SK-N-SH (cell line): ENCODE data around the gene PRKCH. TPM values are rescaled to one million over a fixed set of nuclear protein-coding genes. Genes with fewer than 3 reads are reported as not detected.

Experiments used
- CTCF ChIA-PET: fragments of 300-600, 350-600 bp; formaldehyde crosslinking; extraction: SDS; loops from one replicate; lab custom pipeline; 2021; lab: Yijun Ruan, JAX
- POLR2A ChIA-PET: fragments of 350-600 bp; sonication (Branson Sonifier 250); formaldehyde crosslinking; extraction: SDS; loops from one replicate; lab custom pipeline; 2020; ENCODE audit warnings: antibody characterized with exemption, inconsistent platforms; lab: Yijun Ruan, JAX
- DNase-seq: peaks from one replicate; pipeline ENCODE4 v3.0.0; 2012
- H2AFZ ChIP-seq: fragments of 200-600 bp; sonication (generic); 2 replicates; pipeline ENCODE4 v1.8.1; 2016; ENCODE audit warnings: antibody characterized with exemption, mild to moderate bottlenecking, low read depth
- H3F3A ChIP-seq: fragments of 200-600 bp; sonication (generic); replicated peaks from 2 replicates; pipeline ENCODE3; 2016; ENCODE audit warnings: antibody characterized with exemption, mild to moderate bottlenecking; ENCODE audit not compliant: insufficient read depth
- H3K27ac ChIP-seq, 2 experiments: fragments of 200-500 bp in 1 of 2; fragments of 200-600 bp in 1 of 2; sonication (Bioruptor generic) in 1 of 2; sonication (generic), shearing (Covaris generic) in 1 of 2; 2 replicates each; pipeline versions ENCODE4 v1.5.1 to v1.6.1; 2014 to 2016; ENCODE audit warnings: low read depth in 2 of 2, inconsistent platforms in 1 of 2, low read length in 1 of 2, mild to moderate bottlenecking in 1 of 2, mixed read lengths in 1 of 2
- H3K27me3 ChIP-seq: fragments of 200-600 bp; sonication (generic), shearing (Covaris generic); 2 replicates; pipeline ENCODE4 v1.6.1; 2016; ENCODE audit warnings: mixed run types; ENCODE audit not compliant: insufficient read depth
- H3K36me3 ChIP-seq, 2 experiments: fragments of 200-500 bp in 1 of 2; fragments of 200-600 bp in 1 of 2; sonication (Bioruptor generic) in 1 of 2; sonication (generic) in 1 of 2; replicated peaks in 1 of 2; 2 replicates each; pipeline versions ENCODE3 to v1.5.1; 2014 to 2016; ENCODE audit warnings: low read length in 1 of 2, mild to moderate bottlenecking in 1 of 2; ENCODE audit not compliant: insufficient read depth in 2 of 2, control insufficient read depth in 1 of 2
- H3K4me1 ChIP-seq, 2 experiments: fragments of 200-500 bp in 1 of 2; fragments of 200-600 bp in 1 of 2; sonication (Bioruptor generic) in 1 of 2; sonication (generic), shearing (Covaris generic) in 1 of 2; 2 replicates each; pipeline versions ENCODE4 v1.5.1 to v1.6.1; 2014 to 2016; ENCODE audit warnings: low read depth in 1 of 2, low read length in 1 of 2, mixed run types in 1 of 2; ENCODE audit not compliant: insufficient read depth in 2 of 2, control insufficient read depth in 1 of 2
- H3K4me2 ChIP-seq: fragments of 200-600 bp; sonication (generic), shearing (Covaris generic); 2 replicates; pipeline ENCODE4 v1.6.1; 2017; ENCODE audit warnings: mixed run types
- H3K4me3 ChIP-seq, 2 experiments: fragments of 200-500 bp in 1 of 2; fragments of 200-600 bp in 1 of 2; sonication (Bioruptor generic) in 1 of 2; sonication (generic), shearing (Covaris generic) in 1 of 2; 2 replicates each; pipeline versions ENCODE4 v1.5.1 to v1.8.1; 2014 to 2016; ENCODE audit warnings: low read depth in 2 of 2, inconsistent platforms in 1 of 2, low read length in 1 of 2, mild to moderate bottlenecking in 1 of 2, mixed read lengths in 1 of 2, moderate library complexity in 1 of 2
- H3K79me2 ChIP-seq: fragments of 200-600 bp; sonication (generic); 2 replicates; pipeline ENCODE4 v1.8.1; 2017; ENCODE audit warnings: mild to moderate bottlenecking; ENCODE audit not compliant: insufficient read depth
- H3K9ac ChIP-seq: fragments of 200-600 bp; sonication (generic); 2 replicates; pipeline ENCODE4 v1.6.1; 2017; ENCODE audit warnings: mixed run types
- H3K9me2 ChIP-seq: fragments of 200-600 bp; sonication (generic); 2 replicates; pipeline ENCODE4 v1.6.1; 2017; ENCODE audit warnings: mixed run types
- H3K9me3 ChIP-seq: fragments of 200-600 bp; sonication (generic); 2 replicates; pipeline ENCODE4 v1.6.1; 2017; ENCODE audit warnings: mixed run types, mild to moderate bottlenecking, moderate library complexity
- H4K20me1 ChIP-seq: fragments of 200-600 bp; sonication (generic); 2 replicates; pipeline ENCODE4 v1.6.1; 2017; ENCODE audit warnings: mild to moderate bottlenecking, mixed run types; ENCODE audit not compliant: insufficient read depth
- CHD2 ChIP-seq: fragments of 150-350 bp; IDR thresholded peaks from 2 replicates; pipeline ENCODE4 v1.6.1; 2018; ENCODE audit warnings: low read length; ENCODE audit not compliant: partially characterized antibody
- CTCF ChIP-seq: fragments of 200-600 bp; sonication (generic); IDR thresholded peaks from 2 replicates; pipeline ENCODE4 v1.6.1; 2017; ENCODE audit warnings: antibody characterized with exemption, mild to moderate bottlenecking, moderate library complexity
- FOSL2 ChIP-seq: IDR thresholded peaks from 2 replicates; pipeline ENCODE4 v1.4.0; 2012; ENCODE audit warnings: low read depth, mild to moderate bottlenecking, moderate library complexity, borderline replicate concordance
- GABPA ChIP-seq: IDR thresholded peaks from 2 replicates; pipeline ENCODE4 v1.4.0; 2012; ENCODE audit warnings: low read depth, mild to moderate bottlenecking
- GATA2 ChIP-seq: sonication (generic); formaldehyde crosslinking; IDR thresholded peaks from 2 replicates; pipeline ENCODE4 v1.5.0; 2020; ENCODE audit warnings: mild to moderate bottlenecking, missing genetic modification reagents
- JUND ChIP-seq: IDR thresholded peaks from 2 replicates; pipeline ENCODE4 v1.4.0; 2012
- MXI1 ChIP-seq: IDR thresholded peaks from 2 replicates; pipeline ENCODE4 v1.6.1; 2012; ENCODE audit warnings: mild to moderate bottlenecking, low read depth, low read length, improper control_type of control experiment
- NFIC ChIP-seq: IDR thresholded peaks from 2 replicates; pipeline ENCODE4 v1.4.0; 2012; ENCODE audit warnings: borderline replicate concordance
- RAD21 ChIP-seq: IDR thresholded peaks from 2 replicates; pipeline ENCODE4 v1.6.1; 2012; ENCODE audit warnings: mild to moderate bottlenecking, low read length
- TCF12 ChIP-seq: IDR thresholded peaks from 2 replicates; pipeline ENCODE4 v1.4.0; 2012
- USF2 ChIP-seq: fragments of 150-350 bp; IDR thresholded peaks from 2 replicates; pipeline ENCODE4 v1.6.1; 2017; ENCODE audit warnings: antibody characterized with exemption, low read length, low read depth, borderline replicate concordance
- YY1 ChIP-seq: IDR thresholded peaks from 2 replicates; pipeline ENCODE4 v1.4.0; 2012; ENCODE audit warnings: low read depth, mild to moderate bottlenecking
- WGBS: methylation state at CpG from one replicate; pipeline ENCODE4 v1.1.6; 2017; ENCODE audit warnings: low lambda C conversion rate; 5-methylcytosine and 5-hydroxymethylcytosine counted together
- polyA plus RNA-seq, 3 experiments: library from polyadenylated mRNA; depleted of rRNA; stranded (reverse); fragments of >200 nt; gene quantifications; 2 replicates each; pipeline ENCODE4 v1.2.3, GENCODE V29; 2012

The PRKCH gene
- polyA plus RNA-seq, 1 of the 3 experiments (the other 2 are of a cell fraction): 4.2 TPM

- Histone ChIP-seq H3K9me3 (no peaks in the 10 kb centered on the region), H3F3A (no peaks in the 10 kb centered on the region), H3K4me1 (no peaks in the 10 kb centered on the region), H3K9me2 (no peaks in the 10 kb centered on the region), H3K27ac (no peak overlapping the region), H3K36me3 (no peaks in the 10 kb centered on the region), H3K27me3 (no peaks in the 10 kb centered on the region), H3K4me2 (no peak overlapping the region), H2AFZ (no peak overlapping the region), H3K4me3 (no peak overlapping the region), H4K20me1 (no peaks in the 10 kb centered on the region), H3K9ac (no peak overlapping the region), H3K79me2 (no peaks in the 10 kb centered on the region)
- WGBS: 45% methylated on average over 1 of the region's 1 CpG
- DNase-seq: no peak
- CTCF ChIA-PET: interaction anchor here (0.5 kb wide), 1 partner anchor 16 kb away, joined by 3 read pairs; no protein-coding TSS in a partner anchor
- POLR2A ChIA-PET: no interaction called here
- TF ChIP-seq MXI1 (no peak), CHD2 (no peak), CTCF (no peak), GABPA (no peak), TCF12 (no peak), NFIC (no peak)
These were observed 100.0 kb downstream of the PRKCH start for GRCh38 chr14:61421212-61421923.

- ChIA-PET POLR2A (no interaction called here), CTCF (interaction anchor here (1.0 to 1.1 kb wide), 2 partner anchors 9 to 31 kb away, joined by 3 read pairs; no protein-coding TSS in a partner anchor)
- H3K4me1 ChIP-seq: no peaks in the 10 kb centered on the region
- H3K27me3 ChIP-seq: no peaks in the 10 kb centered on the region
- no peaks in the 10 kb centered on the region for H3F3A ChIP-seq
- H3K9me2 ChIP-seq: no peaks in the 10 kb centered on the region
- no peak overlapping the region for H3K27ac ChIP-seq
- H3K9ac ChIP-seq: no peak overlapping the region
- H3K4me3 ChIP-seq: no peak overlapping the region
- no peaks in the 10 kb centered on the region for H4K20me1 ChIP-seq
- no peak for DNase-seq
- 81% methylated on average over 1 of the region's 1 CpG for WGBS
- H2AFZ ChIP-seq: no peak overlapping the region
- no peak overlapping the region for H3K4me2 ChIP-seq
- H3K79me2 ChIP-seq: no peaks in the 10 kb centered on the region
- TF ChIP-seq CHD2 (no peak), JUND (no peak), FOSL2 (no peak), YY1 (no peak), USF2 (no peak), GABPA (no peak), RAD21 (no peak), GATA2 (CRISPR knock-in tag) (no peak)
- H3K36me3 ChIP-seq: no peaks in the 10 kb centered on the region
- no peaks in the 10 kb centered on the region for H3K9me3 ChIP-seq
These were observed 104.7 kb downstream of the PRKCH start for GRCh38 chr14:61426048-61426447.
